ENCODE measurements around the gene PPP1R14B. TPM values are rescaled to one million over a fixed set of nuclear protein-coding genes. Genes with fewer than 3 reads are reported as not detected.
A peak's percentile ranks its signal among the peaks of the same experiment; 100 is the strongest.
"Not testable (repeated sequence)": the region's sequence is repeated elsewhere in the genome, so short reads cannot be mapped to it uniquely, and the experiment has no call there.

PPP1R14B gene
- total and polyA plus RNA-seq, 9 donors: 170 to 252 (median 194) TPM

GRCh38 chr11:64252003-64252872 is 5.5 kb upstream of the PPP1R14B start:
- H3K9me3 ChIP-seq (replicated peaks; ENCODE audit: control insufficient read depth, low read depth, low read length): no peaks in the 10 kb centered on the region
- H3K27ac ChIP-seq (ENCODE audit: low read length): no peak overlapping the region
- H3K4me1 ChIP-seq (ENCODE audit: control insufficient read depth, insufficient read depth, low read length): peaks cover 47% of the 10 kb centered on the region
- no peak for DNase-seq
- peaks cover 23% of the 10 kb centered on the region for H3K36me3 ChIP-seq (ENCODE audit: control insufficient read depth, insufficient read depth, low read length)
- no peaks in the 10 kb centered on the region for H3K27me3 ChIP-seq (ENCODE audit: control insufficient read depth, insufficient read depth, low read length)
- H3K4me3 ChIP-seq (ENCODE audit: low read length): peak overlapping the region; percentile 75
- WGBS (ENCODE audit: insufficient coverage): 8% methylated on average over 12 of the region's 23 CpGs

GRCh38 chr11:64251753-64252002 is 4.9 kb upstream of the PPP1R14B start:
- DNase-seq: no peak
- Histone ChIP-seq H3K4me3 (ENCODE audit: low read length) (peak overlapping the region; percentile 75), H3K27ac (ENCODE audit: low read length) (no peak overlapping the region), H3K9me3 (replicated peaks; ENCODE audit: control insufficient read depth, low read depth, low read length) (no peaks in the 10 kb centered on the region), H3K4me1 (ENCODE audit: control insufficient read depth, insufficient read depth, low read length) (peaks cover 52% of the 10 kb centered on the region), H3K36me3 (ENCODE audit: control insufficient read depth, insufficient read depth, low read length) (peaks cover 20% of the 10 kb centered on the region), H3K27me3 (ENCODE audit: control insufficient read depth, insufficient read depth, low read length) (no peaks in the 10 kb centered on the region)
- 0% methylated on average over 18 of the region's 18 CpGs for WGBS (ENCODE audit: insufficient coverage)

GRCh38 chr11:64251016-64251752 is 4.4 kb upstream of the PPP1R14B start, which contains the start of gene PLCB3:
PLCB3 (plus strand) TSS chr11:64251530; CDS start chr11:64251650, 120 bp downstream.
- Histone ChIP-seq H3K9me3 (replicated peaks; ENCODE audit: control insufficient read depth, low read depth, low read length) (no peaks in the 10 kb centered on the region), H3K27ac (ENCODE audit: low read length) (no peak within 1 kb of the TSS), H3K36me3 (ENCODE audit: control insufficient read depth, insufficient read depth, low read length) (peaks cover 15% of the 10 kb centered on the region), H3K4me1 (ENCODE audit: control insufficient read depth, insufficient read depth, low read length) (peaks cover 52% of the 10 kb centered on the region), H3K4me3 (ENCODE audit: low read length) (peak within 1 kb of the TSS; percentile 75), H3K27me3 (ENCODE audit: control insufficient read depth, insufficient read depth, low read length) (no peaks in the 10 kb centered on the region)
- DNase-seq: no peak
- WGBS (ENCODE audit: insufficient coverage): under 1% methylated on average over 73 of the region's 75 CpGs

GRCh38 chr11:64250415-64251015 is 3.8 kb upstream of the PPP1R14B start:
- DNase-seq: no peak
- Histone ChIP-seq H3K4me3 (ENCODE audit: low read length) (peak overlapping the region; percentile 48), H3K36me3 (ENCODE audit: control insufficient read depth, insufficient read depth, low read length) (peaks cover 9% of the 10 kb centered on the region), H3K27me3 (ENCODE audit: control insufficient read depth, insufficient read depth, low read length) (no peaks in the 10 kb centered on the region), H3K4me1 (ENCODE audit: control insufficient read depth, insufficient read depth, low read length) (peaks cover 57% of the 10 kb centered on the region), H3K9me3 (replicated peaks; ENCODE audit: control insufficient read depth, low read depth, low read length) (no peaks in the 10 kb centered on the region), H3K27ac (ENCODE audit: low read length) (no peak overlapping the region)
- 23% methylated on average over 10 of the region's 13 CpGs for WGBS (ENCODE audit: insufficient coverage)

- Histone ChIP-seq H3K9me3 (replicated peaks; ENCODE audit: control insufficient read depth, low read depth, low read length) (no peaks in the 10 kb centered on the region), H3K4me3 (ENCODE audit: low read length) (no peak overlapping the region), H3K27me3 (ENCODE audit: control insufficient read depth, insufficient read depth, low read length) (no peaks in the 10 kb centered on the region), H3K4me1 (ENCODE audit: control insufficient read depth, insufficient read depth, low read length) (peaks cover 64% of the 10 kb centered on the region), H3K36me3 (ENCODE audit: control insufficient read depth, insufficient read depth, low read length) (peaks cover 6% of the 10 kb centered on the region), H3K27ac (ENCODE audit: low read length) (no peak overlapping the region)
- no peak for DNase-seq
- 94% methylated on average over 2 of the region's 8 CpGs for WGBS (ENCODE audit: insufficient coverage)
Measured at GRCh38 chr11:64249563-64250414, 3.0 kb upstream of the PPP1R14B start.

- 89% methylated on average over 4 of the region's 4 CpGs for whole genome bisulfite sequencing (ENCODE audit: insufficient coverage)
- DNase-seq: no peak
- H3K27ac ChIP-seq (ENCODE audit: low read length): no peak overlapping the region
- H3K36me3 ChIP-seq (ENCODE audit: control insufficient read depth, insufficient read depth, low read length): peaks cover 9% of the 10 kb centered on the region
- no peaks in the 10 kb centered on the region for H3K9me3 ChIP-seq (replicated peaks; ENCODE audit: control insufficient read depth, low read depth, low read length)
- H3K4me1 ChIP-seq (ENCODE audit: control insufficient read depth, insufficient read depth, low read length): peaks cover 71% of the 10 kb centered on the region
- H3K27me3 ChIP-seq (ENCODE audit: control insufficient read depth, insufficient read depth, low read length): no peaks in the 10 kb centered on the region
- no peak overlapping the region for H3K4me3 ChIP-seq (ENCODE audit: low read length)
Measured at GRCh38 chr11:64249038-64249437, 2.3 kb upstream of the PPP1R14B start.

GRCh38 chr11:64248578-64248977 is 1.8 kb upstream of the PPP1R14B start:
- H3K4me1 ChIP-seq (ENCODE audit: control insufficient read depth, insufficient read depth, low read length): peaks cover 74% of the 10 kb centered on the region
- H3K9me3 ChIP-seq (replicated peaks; ENCODE audit: control insufficient read depth, low read depth, low read length): no peaks in the 10 kb centered on the region
- H3K27ac ChIP-seq (ENCODE audit: low read length): no peak overlapping the region
- no peak for DNase-seq
- no peaks in the 10 kb centered on the region for H3K27me3 ChIP-seq (ENCODE audit: control insufficient read depth, insufficient read depth, low read length)
- H3K36me3 ChIP-seq (ENCODE audit: control insufficient read depth, insufficient read depth, low read length): peaks cover 14% of the 10 kb centered on the region
- H3K4me3 ChIP-seq (ENCODE audit: low read length): no peak overlapping the region
- 77% methylated on average over 5 of the region's 7 CpGs for WGBS (ENCODE audit: insufficient coverage)

GRCh38 chr11:64247729-64248531 is 1.2 kb upstream of the PPP1R14B start:
- Histone ChIP-seq H3K27me3 (ENCODE audit: control insufficient read depth, insufficient read depth, low read length) (no peaks in the 10 kb centered on the region), H3K9me3 (replicated peaks; ENCODE audit: control insufficient read depth, low read depth, low read length) (no peaks in the 10 kb centered on the region), H3K36me3 (ENCODE audit: control insufficient read depth, insufficient read depth, low read length) (peaks cover 20% of the 10 kb centered on the region), H3K4me1 (ENCODE audit: control insufficient read depth, insufficient read depth, low read length) (peaks cover 74% of the 10 kb centered on the region), H3K4me3 (ENCODE audit: low read length) (peak overlapping the region; percentile 63), H3K27ac (ENCODE audit: low read length) (peak overlapping the region; percentile 65)
- no peak for DNase-seq
- 12% methylated on average over 20 of the region's 31 CpGs for WGBS (ENCODE audit: insufficient coverage)

- WGBS (ENCODE audit: insufficient coverage): 0% methylated on average over 43 of the region's 43 CpGs
- Histone ChIP-seq H3K4me1 (ENCODE audit: control insufficient read depth, insufficient read depth, low read length) (peaks cover 72% of the 10 kb centered on the region), H3K4me3 (ENCODE audit: low read length) (peak overlapping the region; percentile 78), H3K36me3 (ENCODE audit: control insufficient read depth, insufficient read depth, low read length) (peaks cover 24% of the 10 kb centered on the region), H3K27ac (ENCODE audit: low read length) (peak overlapping the region; percentile 94)
- not testable (repeated sequence) for H3K9me3 ChIP-seq (replicated peaks; ENCODE audit: control insufficient read depth, low read depth, low read length); DNase-seq; H3K27me3 ChIP-seq (ENCODE audit: control insufficient read depth, insufficient read depth, low read length)
Measured at GRCh38 chr11:64246621-64246870, 197 bp downstream of the PPP1R14B start.

Measured in muscle of leg (tissue), 11 donors.